Peyer's patch (tissue), 4 donors: ENCODE results near the gene ATF7IP2.

Experiments
- CTCF ChIP-seq, 6 experiments: fragments of 450-650 bp in 4 of 6; fragments of 200-600 bp in 2 of 6; sonication (generic) in 1 of 6; IDR thresholded peaks; one replicate each; pipeline ENCODE4 v1.5.1; 2017 to 2019; ENCODE audit warnings: antibody characterized with exemption in 6 of 6, mild to moderate bottlenecking in 3 of 6, moderate library complexity in 1 of 6
- POLR2A ChIP-seq, 2 donors: fragments of 450-650 bp; IDR thresholded peaks; one replicate each; pipeline ENCODE4 v1.5.1; 2017; ENCODE audit warnings: antibody characterized with exemption in 2 of 2, mild to moderate bottlenecking in 2 of 2, moderate library complexity in 2 of 2

GRCh38 chr16:10355589-10355988 lies 30.3 kb upstream of the ATF7IP2 start:
- no peak for TF ChIP-seq CTCF (IDR thresholded peaks at IDR 0.05)
- no peak for TF ChIP-seq POLR2A (IDR thresholded peaks at IDR 0.05)
